CD14-positive monocyte (primary cell): Measurements from ENCODE around the gene PSMD7. TPM values are rescaled to one million over a fixed set of nuclear protein-coding genes. Genes with fewer than 3 reads are reported as not detected.

ENCODE experiments used
- DNase-seq, 3 donors: peaks; one replicate each; pipeline ENCODE4 v3.0.0-alpha.2; 2011 to 2022
- H2AFZ ChIP-seq: 2 replicates; pipeline ENCODE4 v1.6.0; 2012; ENCODE audit warnings: mild to moderate bottlenecking, low read depth, low read length, inconsistent platforms; ENCODE audit not compliant: insufficient read depth, poor library complexity, severe bottlenecking
- H3K27ac ChIP-seq, 2 donors: 1 replicate in 1 of 2; 2 replicates in 1 of 2; pipeline ENCODE4 v1.5.1; 2012 to 2013; ENCODE audit warnings: low read length in 2 of 2, control low read depth in 1 of 2, inconsistent platforms in 1 of 2, low read depth in 1 of 2, mild to moderate bottlenecking in 1 of 2
- H3K27me3 ChIP-seq, 2 donors: one replicate each; pipeline versions ENCODE4 v1.6.0 to v1.6.1; 2011 to 2013; ENCODE audit warnings: low read length in 2 of 2; ENCODE audit not compliant: control insufficient read depth in 2 of 2, insufficient read depth in 2 of 2
- H3K36me3 ChIP-seq, 2 donors: replicated peaks in 1 of 2; 1 replicate in 1 of 2; 2 replicates in 1 of 2; pipeline versions ENCODE4 v1.5.1 to v1.6.1; 2012 to 2013; ENCODE audit warnings: low read length in 2 of 2, control low read depth in 1 of 2, inconsistent platforms in 1 of 2, mild to moderate bottlenecking in 1 of 2; ENCODE audit not compliant: insufficient read depth in 2 of 2, control insufficient read depth in 1 of 2
- H3K4me1 ChIP-seq, 2 donors: 1 replicate in 1 of 2; 2 replicates in 1 of 2; pipeline versions ENCODE4 v1.5.1 to v1.6.1; 2012 to 2013; ENCODE audit warnings: low read length in 2 of 2, control low read depth in 1 of 2, inconsistent platforms in 1 of 2, mild to moderate bottlenecking in 1 of 2, moderate library complexity in 1 of 2; ENCODE audit not compliant: insufficient read depth in 2 of 2, control insufficient read depth in 1 of 2
- H3K4me2 ChIP-seq: replicated peaks from 2 replicates; pipeline ENCODE3; 2012; ENCODE audit warnings: low read length, moderate library complexity, mild to moderate bottlenecking; ENCODE audit not compliant: poor library complexity, severe bottlenecking; ENCODE audit errors: extremely low read depth
- H3K4me3 ChIP-seq, 3 experiments: fragments of 200-600 bp in 1 of 3; sonication (generic) in 1 of 3; replicated peaks in 1 of 3; 1 replicate in 2 of 3; 2 replicates in 1 of 3; pipeline ENCODE4 v1.5.1; 2011 to 2013; ENCODE audit warnings: low read length in 3 of 3, mild to moderate bottlenecking in 3 of 3, control low read depth in 2 of 3, low read depth in 2 of 3, inconsistent platforms in 1 of 3, moderate library complexity in 1 of 3
- H3K79me2 ChIP-seq: 2 replicates; pipeline ENCODE4 v1.6.0; 2012; ENCODE audit warnings: mild to moderate bottlenecking, control low read depth, inconsistent platforms, low read length, moderate library complexity; ENCODE audit not compliant: insufficient read depth
- H3K9ac ChIP-seq: 2 replicates; pipeline ENCODE4 v1.6.0; 2017; ENCODE audit warnings: low read length, mild to moderate bottlenecking; ENCODE audit not compliant: insufficient read depth, poor library complexity, severe bottlenecking
- H3K9me3 ChIP-seq, 2 donors: replicated peaks in 1 of 2; 1 replicate in 1 of 2; 2 replicates in 1 of 2; pipeline versions ENCODE4 v1.5.1 to v1.6.1; 2012 to 2013; ENCODE audit warnings: low read length in 2 of 2, control low read depth in 1 of 2; ENCODE audit not compliant: control insufficient read depth in 1 of 2, insufficient read depth in 1 of 2
- H4K20me1 ChIP-seq: 2 replicates; pipeline ENCODE4 v1.6.0; 2012; ENCODE audit warnings: mild to moderate bottlenecking, low read length, control low read depth, moderate library complexity; ENCODE audit not compliant: insufficient read depth
- H3K27ac Mint-ChIP-seq, 7 donors: one replicate each; pipeline ENCODE4 v1.8.0; 2020; ENCODE audit warnings: mild to moderate bottlenecking in 7 of 7, mixed read lengths in 7 of 7, moderate library complexity in 6 of 7, inconsistent platforms in 2 of 7
- H3K27me3 Mint-ChIP-seq, 3 donors: one replicate each; pipeline ENCODE4 v1.8.0; 2021 to 2022; ENCODE audit warnings: low read depth in 3 of 3, mild to moderate bottlenecking in 3 of 3, mixed read lengths in 3 of 3, moderate library complexity in 3 of 3, inconsistent platforms in 1 of 3
- H3K36me3 Mint-ChIP-seq, 2 donors: one replicate each; pipeline ENCODE4 v1.8.0; 2020; ENCODE audit warnings: mixed read lengths in 2 of 2, inconsistent platforms in 1 of 2, mild to moderate bottlenecking in 1 of 2
- H3K4me1 Mint-ChIP-seq: one replicate; pipeline ENCODE4 v1.8.0; 2020; ENCODE audit warnings: mild to moderate bottlenecking, mixed read lengths
- H3K4me3 Mint-ChIP-seq, 2 donors: one replicate each; pipeline ENCODE4 v1.8.0; 2020; ENCODE audit warnings: mild to moderate bottlenecking in 2 of 2, mixed read lengths in 2 of 2, moderate library complexity in 1 of 2
- H3K9me3 Mint-ChIP-seq, 7 donors: one replicate each; pipeline ENCODE4 v1.8.0; 2020 to 2022; ENCODE audit warnings: mixed read lengths in 7 of 7, mild to moderate bottlenecking in 6 of 7, moderate library complexity in 6 of 7, inconsistent platforms in 2 of 7
- CTCF ChIP-seq: fragments of 200-600 bp; IDR thresholded peaks from one replicate; pipeline ENCODE4 v1.8.0; 2022; ENCODE audit warnings: antibody characterized with exemption, mild to moderate bottlenecking
- WGBS: methylation state at CpG from one replicate; pipeline ENCODE4 v1.1.5; 2013; ENCODE audit warnings: missing lambda C conversion rate; ENCODE audit not compliant: insufficient coverage; 5-methylcytosine and 5-hydroxymethylcytosine counted together
- intact Hi-C, 2 donors: fragments of 100-400 bp; cut with micrococcal nuclease; formaldehyde crosslinking; loops; one replicate each; pipeline versions ENCODE4 v1.15.0 to v1.15.1; 2023
- polyA plus RNA-seq, 3 donors: library from polyadenylated mRNA; depleted of rRNA in 1 of 3; unstranded in 2 of 3; stranded (reverse) in 1 of 3; fragments of 300-500 nt in 2 of 3; fragments of >200 nt in 1 of 3; fragmentation: Illumina TruSeq in 2 of 3; gene quantifications; 1 replicate in 2 of 3; 2 replicates in 1 of 3; pipeline ENCODE4 v1.2.3, GENCODE V29; 2012 to 2021

The PSMD7 gene
- polyA plus RNA-seq, 3 donors: 61.3 to 118 (median 96.7) TPM

DNA sequence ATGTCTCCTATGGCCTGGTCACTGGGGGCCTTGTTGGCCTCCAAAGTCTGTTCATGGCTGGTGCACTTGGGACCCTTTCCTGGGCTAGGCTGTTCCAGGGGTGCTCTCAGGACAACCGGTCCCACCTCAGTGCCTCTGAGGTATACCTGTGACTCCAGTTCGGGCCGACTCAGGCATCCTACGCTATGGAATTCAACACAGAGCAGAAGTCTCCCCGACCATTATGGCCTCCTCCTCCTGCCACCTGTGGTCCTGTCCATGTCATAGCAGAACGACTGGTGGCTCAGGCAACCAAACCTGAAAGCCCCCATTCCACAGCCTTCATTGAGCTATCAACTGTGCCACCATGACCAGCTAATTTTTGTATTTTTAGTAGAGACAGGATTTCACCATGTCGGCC lies 8.5 kb upstream of the PSMD7 start:
- Histone ChIP-seq H3K4me2 (no peak overlapping the region), H3K79me2 (no peaks in the 10 kb centered on the region), H2AFZ (no peak overlapping the region), H3K36me3 (no peaks in the 10 kb centered on the region), H4K20me1 (no peaks in the 10 kb centered on the region), H3K4me3 (no peak overlapping the region), H3K27ac (no peak overlapping the region), H3K9me3 (peaks cover 0 to 5% of the 10 kb centered on the region in 2 donors), H3K27me3 (no peaks in the 10 kb centered on the region), H3K9ac (no peak overlapping the region), H3K4me1 (no peaks in the 10 kb centered on the region)
- Mint-ChIP-seq H3K4me1 (no peaks in the 10 kb centered on the region), H3K9me3 (peaks cover 2 to 15% (median 6%) of the 10 kb centered on the region in 7 donors), H3K27me3 (no peaks in the 10 kb centered on the region), H3K4me3 (no peak overlapping the region), H3K27ac (no peak overlapping the region), H3K36me3 (peaks cover 0 to 2% of the 10 kb centered on the region in 2 donors)
- intact Hi-C loops: no loop called here
- 99% methylated on average over 6 of the region's 7 CpGs for WGBS
- no peak for TF ChIP-seq CTCF
- DNase-seq: no peak

DNA sequence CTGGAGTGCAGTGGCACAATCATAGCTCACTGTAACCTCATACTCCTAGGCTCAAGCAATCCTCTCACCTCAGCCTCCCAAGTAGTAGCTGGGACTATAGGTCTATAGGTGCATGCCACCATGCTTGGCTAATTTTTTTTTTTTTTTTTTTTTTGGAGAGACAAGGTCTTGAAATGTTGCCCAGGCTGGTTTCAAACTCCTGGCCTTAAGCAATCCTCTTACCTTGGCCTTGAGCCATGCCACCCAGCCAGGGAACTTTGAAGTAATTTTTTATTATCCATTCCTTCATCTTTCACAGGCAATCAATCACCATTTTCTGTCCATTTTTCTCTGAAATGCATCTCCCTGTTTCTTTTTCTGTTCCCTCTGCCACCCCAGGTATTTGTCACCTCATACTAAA lies 6.3 kb upstream of the PSMD7 start:
- Mint-ChIP-seq H3K36me3 (peaks cover 0 to 2% of the 10 kb centered on the region in 2 donors), H3K4me3 (no peak overlapping the region), H3K4me1 (peaks cover under 1% of the 10 kb centered on the region), H3K27ac (no peak overlapping the region), H3K27me3 (no peaks in the 10 kb centered on the region), H3K9me3 (peaks cover 0 to 12% (median 4%) of the 10 kb centered on the region in 7 donors)
- Histone ChIP-seq H3K36me3 (no peaks in the 10 kb centered on the region), H3K9me3 (peaks cover 0 to 5% of the 10 kb centered on the region in 2 donors), H3K9ac (no peak overlapping the region), H3K79me2 (no peaks in the 10 kb centered on the region), H2AFZ (no peak overlapping the region), H4K20me1 (no peaks in the 10 kb centered on the region), H3K4me1 (peaks cover 2 to 4% of the 10 kb centered on the region in 2 donors), H3K27ac (no peak overlapping the region), H3K4me3 (no peak overlapping the region), H3K27me3 (no peaks in the 10 kb centered on the region), H3K4me2 (no peak overlapping the region)
- no peak for DNase-seq
- no peak for TF ChIP-seq CTCF
- intact Hi-C loops: no loop called here
